DND-41 (cell line): ENCODE results near the gene RAPH1.
A peak's percentile ranks its signal among the peaks of the same experiment; 100 is the strongest.

ENCODE experiments used
- ATAC-seq: fragments of 200-7000 bp; cut with Tn5 transposase; 3 replicates; pipeline ENCODE4 v1.9.1; 2021; ENCODE audit warnings: low read depth; ENCODE audit not compliant: insufficient read depth
- DNase-seq: peaks from one replicate; pipeline ENCODE4 v3.0.0-alpha.2; 2020
- H2AFZ ChIP-seq: 2 replicates; pipeline ENCODE4 v1.6.0; 2012; ENCODE audit warnings: low read depth, low read length
- H3K27ac ChIP-seq: 2 replicates; pipeline ENCODE4 v1.5.1; 2012; ENCODE audit warnings: low read length, inconsistent platforms
- H3K27me3 ChIP-seq: fragments of 200-600 bp; sonication (generic); 2 replicates; pipeline ENCODE4 v1.6.0; 2012; ENCODE audit warnings: low read length, mild to moderate bottlenecking, inconsistent platforms; ENCODE audit not compliant: insufficient read depth, poor library complexity
- H3K36me3 ChIP-seq: 2 replicates; pipeline ENCODE4 v1.5.1; 2012; ENCODE audit warnings: low read length, inconsistent platforms; ENCODE audit not compliant: insufficient read depth
- H3K4me1 ChIP-seq: 2 replicates; pipeline ENCODE4 v1.5.1; 2012; ENCODE audit warnings: mild to moderate bottlenecking, low read length; ENCODE audit not compliant: insufficient read depth
- H3K4me2 ChIP-seq: 2 replicates; pipeline ENCODE4 v1.6.0; 2012; ENCODE audit warnings: mild to moderate bottlenecking, moderate library complexity, low read length, inconsistent platforms; ENCODE audit not compliant: insufficient read depth
- H3K4me3 ChIP-seq, 2 experiments: fragments of 200-600 bp in 1 of 2; shearing (Covaris generic) in 1 of 2; 2 replicates each; pipeline ENCODE4 v1.5.1; 2012 to 2016; ENCODE audit warnings: inconsistent platforms in 2 of 2, low read length in 2 of 2, mild to moderate bottlenecking in 2 of 2, low read depth in 1 of 2, moderate library complexity in 1 of 2
- H3K79me2 ChIP-seq: 2 replicates; pipeline ENCODE4 v1.6.0; 2012; ENCODE audit warnings: low read length, inconsistent platforms; ENCODE audit not compliant: insufficient read depth
- H3K9ac ChIP-seq: 2 replicates; pipeline ENCODE4 v1.6.0; 2012; ENCODE audit warnings: low read depth, mild to moderate bottlenecking, inconsistent platforms, low read length, moderate library complexity
- H3K9me3 ChIP-seq: 2 replicates; pipeline ENCODE4 v1.5.1; 2012; ENCODE audit warnings: low read length, moderate library complexity, mild to moderate bottlenecking, inconsistent platforms; ENCODE audit not compliant: insufficient read depth, severe bottlenecking
- H4K20me1 ChIP-seq: 2 replicates; pipeline ENCODE4 v1.6.0; 2012; ENCODE audit warnings: low read length; ENCODE audit not compliant: insufficient read depth
- EZH2 ChIP-seq: IDR thresholded peaks from 3 replicates; pipeline ENCODE4 v1.6.1; 2012; ENCODE audit warnings: borderline replicate concordance, low read depth, mild to moderate bottlenecking, moderate library complexity, low read length, inconsistent platforms; ENCODE audit not compliant: severe bottlenecking
- TF ChIP-seq, protein P1 (sequence below): IDR thresholded peaks from 2 replicates; pipeline ENCODE4 v1.5.1; 2012; ENCODE audit warnings: borderline replicate concordance, low read length, moderate library complexity, mild to moderate bottlenecking; ENCODE audit not compliant: poor library complexity, severe bottlenecking; ENCODE audit errors: extremely low read depth

The RAPH1 gene

GRCh38 chr2:203400805-203401585 is 134.1 kb downstream of the RAPH1 start:
- DNase-seq (no peak), ATAC-seq (no peak)
- no peak overlapping the region for H3K4me3 ChIP-seq
- H3K79me2 ChIP-seq = no peaks in the 10 kb centered on the region
- H3K4me1 ChIP-seq = no peaks in the 10 kb centered on the region
- no peak overlapping the region for H3K4me2 ChIP-seq
- TF ChIP-seq, protein P1, sequence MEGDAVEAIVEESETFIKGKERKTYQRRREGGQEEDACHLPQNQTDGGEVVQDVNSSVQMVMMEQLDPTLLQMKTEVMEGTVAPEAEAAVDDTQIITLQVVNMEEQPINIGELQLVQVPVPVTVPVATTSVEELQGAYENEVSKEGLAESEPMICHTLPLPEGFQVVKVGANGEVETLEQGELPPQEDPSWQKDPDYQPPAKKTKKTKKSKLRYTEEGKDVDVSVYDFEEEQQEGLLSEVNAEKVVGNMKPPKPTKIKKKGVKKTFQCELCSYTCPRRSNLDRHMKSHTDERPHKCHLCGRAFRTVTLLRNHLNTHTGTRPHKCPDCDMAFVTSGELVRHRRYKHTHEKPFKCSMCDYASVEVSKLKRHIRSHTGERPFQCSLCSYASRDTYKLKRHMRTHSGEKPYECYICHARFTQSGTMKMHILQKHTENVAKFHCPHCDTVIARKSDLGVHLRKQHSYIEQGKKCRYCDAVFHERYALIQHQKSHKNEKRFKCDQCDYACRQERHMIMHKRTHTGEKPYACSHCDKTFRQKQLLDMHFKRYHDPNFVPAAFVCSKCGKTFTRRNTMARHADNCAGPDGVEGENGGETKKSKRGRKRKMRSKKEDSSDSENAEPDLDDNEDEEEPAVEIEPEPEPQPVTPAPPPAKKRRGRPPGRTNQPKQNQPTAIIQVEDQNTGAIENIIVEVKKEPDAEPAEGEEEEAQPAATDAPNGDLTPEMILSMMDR = no peak
- TF ChIP-seq EZH2 = no peak
- no peaks in the 10 kb centered on the region for H4K20me1 ChIP-seq
- H3K36me3 ChIP-seq = peaks cover 50% of the 10 kb centered on the region
- H3K27me3 ChIP-seq = no peaks in the 10 kb centered on the region
- no peak overlapping the region for H3K9ac ChIP-seq
- no peak overlapping the region for H2AFZ ChIP-seq
- H3K27ac ChIP-seq = no peak overlapping the region
- H3K9me3 ChIP-seq = no peaks in the 10 kb centered on the region

DNA sequence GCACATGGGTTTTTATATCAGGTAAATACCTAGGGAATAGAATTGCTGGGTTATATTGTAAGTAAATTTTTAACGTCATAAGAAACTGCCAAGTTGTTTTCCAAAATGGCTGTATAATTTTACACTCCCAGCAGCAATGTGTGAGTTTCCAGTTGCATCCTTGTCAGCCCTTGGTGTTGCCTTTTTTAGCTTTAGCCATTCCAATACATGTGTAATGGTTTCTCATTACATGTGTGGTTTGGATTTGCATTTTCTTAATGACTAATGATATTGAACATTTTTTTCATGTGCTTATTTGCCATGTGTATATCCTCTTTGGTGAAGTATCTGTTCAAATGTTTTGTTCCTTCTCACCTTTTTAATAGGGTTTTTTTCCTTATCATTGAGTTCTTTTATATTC is 136.1 kb downstream of the RAPH1 start:
- TF ChIP-seq, protein P1 = no peak
- no peak for TF ChIP-seq EZH2
- H3K9ac ChIP-seq = no peak overlapping the region
- no peaks in the 10 kb centered on the region for H4K20me1 ChIP-seq
- no peaks in the 10 kb centered on the region for H3K27me3 ChIP-seq
- peaks cover 57% of the 10 kb centered on the region for H3K36me3 ChIP-seq
- H3K27ac ChIP-seq = no peak overlapping the region
- no peaks in the 10 kb centered on the region for H3K4me1 ChIP-seq
- DNase-seq = no peak
- H3K79me2 ChIP-seq = no peaks in the 10 kb centered on the region
- no peaks in the 10 kb centered on the region for H3K9me3 ChIP-seq
- no peak overlapping the region for H2AFZ ChIP-seq
- no peak for ATAC-seq
- H3K4me3 ChIP-seq = no peak overlapping the region
- H3K4me2 ChIP-seq = no peak overlapping the region

- no peak overlapping the region for H2AFZ ChIP-seq
- no peaks in the 10 kb centered on the region for H3K4me1 ChIP-seq
- H3K9me3 ChIP-seq = no peaks in the 10 kb centered on the region
- no peak overlapping the region for H3K9ac ChIP-seq
- ATAC-seq = no peak
- H3K27me3 ChIP-seq = no peaks in the 10 kb centered on the region
- peaks cover 44% of the 10 kb centered on the region for H3K36me3 ChIP-seq
- DNase-seq = no peak
- H3K4me3 ChIP-seq = no peak overlapping the region
- TF ChIP-seq, protein P1 = peak; percentile 17
- TF ChIP-seq EZH2 = no peak
- H4K20me1 ChIP-seq = no peaks in the 10 kb centered on the region
- no peak overlapping the region for H3K4me2 ChIP-seq
- H3K27ac ChIP-seq = no peak overlapping the region
- no peaks in the 10 kb centered on the region for H3K79me2 ChIP-seq
Observed at GRCh38 chr2:203396667-203397066, 138.4 kb downstream of the RAPH1 start.
